GM18858 (cell line): ENCODE data around the gene MCF2L.
"Not testable (repeated sequence)": the region's sequence is repeated elsewhere in the genome, so short reads cannot be mapped to it uniquely, and the experiment has no call there.

ENCODE experiments used
- ATAC-seq: cut with Tn5 transposase; IDR thresholded peaks from one replicate; pipeline ENCODE4 v1.9.1; 2021; ENCODE audit not compliant: unreplicated experiment

Gene MCF2L, protein sequence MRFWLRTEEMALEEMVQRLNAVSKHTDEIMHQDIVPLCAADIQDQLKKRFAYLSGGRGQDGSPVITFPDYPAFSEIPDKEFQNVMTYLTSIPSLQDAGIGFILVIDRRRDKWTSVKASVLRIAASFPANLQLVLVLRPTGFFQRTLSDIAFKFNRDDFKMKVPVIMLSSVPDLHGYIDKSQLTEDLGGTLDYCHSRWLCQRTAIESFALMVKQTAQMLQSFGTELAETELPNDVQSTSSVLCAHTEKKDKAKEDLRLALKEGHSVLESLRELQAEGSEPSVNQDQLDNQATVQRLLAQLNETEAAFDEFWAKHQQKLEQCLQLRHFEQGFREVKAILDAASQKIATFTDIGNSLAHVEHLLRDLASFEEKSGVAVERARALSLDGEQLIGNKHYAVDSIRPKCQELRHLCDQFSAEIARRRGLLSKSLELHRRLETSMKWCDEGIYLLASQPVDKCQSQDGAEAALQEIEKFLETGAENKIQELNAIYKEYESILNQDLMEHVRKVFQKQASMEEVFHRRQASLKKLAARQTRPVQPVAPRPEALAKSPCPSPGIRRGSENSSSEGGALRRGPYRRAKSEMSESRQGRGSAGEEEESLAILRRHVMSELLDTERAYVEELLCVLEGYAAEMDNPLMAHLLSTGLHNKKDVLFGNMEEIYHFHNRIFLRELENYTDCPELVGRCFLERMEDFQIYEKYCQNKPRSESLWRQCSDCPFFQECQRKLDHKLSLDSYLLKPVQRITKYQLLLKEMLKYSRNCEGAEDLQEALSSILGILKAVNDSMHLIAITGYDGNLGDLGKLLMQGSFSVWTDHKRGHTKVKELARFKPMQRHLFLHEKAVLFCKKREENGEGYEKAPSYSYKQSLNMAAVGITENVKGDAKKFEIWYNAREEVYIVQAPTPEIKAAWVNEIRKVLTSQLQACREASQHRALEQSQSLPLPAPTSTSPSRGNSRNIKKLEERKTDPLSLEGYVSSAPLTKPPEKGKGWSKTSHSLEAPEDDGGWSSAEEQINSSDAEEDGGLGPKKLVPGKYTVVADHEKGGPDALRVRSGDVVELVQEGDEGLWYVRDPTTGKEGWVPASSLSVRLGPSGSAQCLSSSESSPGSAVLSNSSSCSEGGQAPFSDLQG

DNA sequence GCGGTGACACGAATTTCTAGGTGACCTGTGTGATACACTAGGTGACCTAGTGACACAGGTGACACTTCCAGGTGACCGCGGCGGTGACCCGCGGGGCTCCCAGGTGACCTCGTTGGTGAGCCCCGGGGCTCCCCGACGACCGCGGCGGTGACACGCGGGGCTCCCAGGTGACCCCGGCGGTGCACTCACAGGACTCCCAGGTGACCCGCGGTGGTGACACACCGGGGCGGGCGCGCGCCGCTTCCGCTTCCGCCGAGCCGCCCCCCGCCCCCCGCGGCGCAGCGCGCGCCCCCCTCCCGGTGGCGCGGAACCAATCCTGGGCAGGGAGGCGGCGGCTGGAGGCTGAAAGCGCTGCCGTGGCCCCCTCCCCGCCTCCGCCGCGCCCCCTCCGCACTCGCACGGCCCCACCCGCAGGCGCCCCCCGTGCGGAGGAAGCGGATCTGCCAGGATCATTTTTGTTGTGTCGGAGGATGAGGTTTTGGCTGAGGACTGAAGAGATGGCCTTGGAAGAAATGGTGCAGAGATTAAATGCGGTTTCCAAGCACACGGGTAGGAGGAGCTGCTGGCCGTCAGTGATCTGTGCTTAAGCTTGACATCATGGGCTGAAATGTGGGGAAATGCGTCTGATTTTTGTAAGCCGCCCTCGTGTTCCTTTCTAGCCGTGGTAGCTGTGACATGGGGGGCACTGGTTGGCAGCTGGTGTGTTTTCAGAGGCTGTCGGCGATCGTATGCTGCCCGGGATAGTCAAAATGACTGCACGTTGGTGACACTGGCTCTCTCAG is at the start of gene MCF2L:
MCF2L (plus strand) TSS at position 305 of the 782 bp plus-strand sequence; CDS start at position 471, 166 bp downstream.
- ATAC-seq = no peak

DNA sequence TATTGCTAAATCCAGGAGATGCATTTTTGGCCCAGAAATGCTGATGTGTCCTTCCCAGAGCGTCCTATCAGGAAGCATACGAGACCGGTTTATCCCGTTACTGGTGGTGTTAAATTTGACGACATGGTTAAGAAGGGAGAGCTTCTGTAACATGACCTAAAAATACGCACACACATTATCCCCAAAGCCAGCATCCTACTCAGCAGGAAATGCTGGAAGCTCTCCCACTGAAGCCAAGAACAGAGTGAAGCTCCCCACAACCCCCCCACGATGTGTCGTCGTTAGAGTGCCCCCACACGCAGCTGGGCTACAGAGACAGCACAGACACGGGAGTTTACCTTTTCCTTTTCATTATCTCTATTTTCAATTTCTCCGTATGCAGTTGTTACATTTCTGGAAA is 45.1 kb upstream of the MCF2L start:
- ATAC-seq = no peak

DNA sequence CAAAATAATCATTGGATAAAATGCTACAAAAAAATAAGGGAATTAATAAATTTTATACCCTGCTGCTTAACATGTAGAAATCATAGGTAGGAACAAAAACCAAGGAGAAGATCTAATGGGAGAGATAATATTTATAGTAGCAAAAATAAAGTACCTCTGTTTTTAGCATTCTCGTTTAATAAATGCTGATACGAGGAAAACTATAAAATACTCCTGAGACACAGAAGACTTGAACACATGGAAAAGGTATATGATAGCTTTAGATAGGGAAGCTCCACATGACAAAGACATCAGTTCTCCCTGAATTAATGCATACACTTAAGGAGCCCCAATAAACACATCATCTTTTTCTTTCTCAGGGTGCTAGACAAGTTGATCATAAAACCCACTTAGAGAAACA is 44.6 kb upstream of the MCF2L start:
- ATAC-seq = no peak

DNA sequence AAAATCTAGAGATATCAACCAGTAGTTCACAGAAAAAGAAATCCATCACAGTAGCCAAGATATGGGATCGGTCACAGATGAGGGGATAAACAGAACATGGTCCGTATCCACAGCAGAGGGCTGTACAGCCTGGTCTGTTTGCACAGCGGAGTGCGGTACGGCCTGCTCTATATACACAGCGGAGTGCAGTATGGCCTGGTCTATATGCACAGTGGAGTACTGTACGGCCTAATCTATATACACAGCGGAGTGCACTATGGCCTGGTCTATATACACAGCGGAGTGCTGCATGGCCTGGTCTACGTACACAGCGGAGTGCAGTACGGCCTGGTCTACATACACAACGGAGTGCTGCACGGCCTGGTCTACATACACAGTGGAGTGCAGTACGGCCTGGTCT is 43.0 kb upstream of the MCF2L start:
- no peak for ATAC-seq

DNA sequence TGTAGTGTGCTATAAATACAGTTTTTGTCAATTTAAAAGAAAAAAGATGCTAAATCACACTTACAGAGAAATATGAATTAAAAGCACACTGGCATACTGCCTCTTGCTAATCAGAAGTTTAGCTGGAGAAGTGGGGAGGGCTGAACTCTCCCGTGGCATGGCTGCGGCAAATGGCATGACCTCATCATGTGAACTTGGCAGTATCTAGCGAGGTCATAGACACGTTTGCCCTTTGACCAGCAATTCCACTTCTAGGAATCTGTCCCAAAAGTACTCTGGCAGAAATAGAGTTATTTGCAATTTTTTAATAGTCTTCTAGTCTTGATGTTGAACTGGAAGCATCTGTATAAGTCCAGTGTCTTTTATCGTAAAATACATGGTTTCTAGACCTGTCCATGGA is 42.0 kb upstream of the MCF2L start:
- no peak for ATAC-seq

DNA sequence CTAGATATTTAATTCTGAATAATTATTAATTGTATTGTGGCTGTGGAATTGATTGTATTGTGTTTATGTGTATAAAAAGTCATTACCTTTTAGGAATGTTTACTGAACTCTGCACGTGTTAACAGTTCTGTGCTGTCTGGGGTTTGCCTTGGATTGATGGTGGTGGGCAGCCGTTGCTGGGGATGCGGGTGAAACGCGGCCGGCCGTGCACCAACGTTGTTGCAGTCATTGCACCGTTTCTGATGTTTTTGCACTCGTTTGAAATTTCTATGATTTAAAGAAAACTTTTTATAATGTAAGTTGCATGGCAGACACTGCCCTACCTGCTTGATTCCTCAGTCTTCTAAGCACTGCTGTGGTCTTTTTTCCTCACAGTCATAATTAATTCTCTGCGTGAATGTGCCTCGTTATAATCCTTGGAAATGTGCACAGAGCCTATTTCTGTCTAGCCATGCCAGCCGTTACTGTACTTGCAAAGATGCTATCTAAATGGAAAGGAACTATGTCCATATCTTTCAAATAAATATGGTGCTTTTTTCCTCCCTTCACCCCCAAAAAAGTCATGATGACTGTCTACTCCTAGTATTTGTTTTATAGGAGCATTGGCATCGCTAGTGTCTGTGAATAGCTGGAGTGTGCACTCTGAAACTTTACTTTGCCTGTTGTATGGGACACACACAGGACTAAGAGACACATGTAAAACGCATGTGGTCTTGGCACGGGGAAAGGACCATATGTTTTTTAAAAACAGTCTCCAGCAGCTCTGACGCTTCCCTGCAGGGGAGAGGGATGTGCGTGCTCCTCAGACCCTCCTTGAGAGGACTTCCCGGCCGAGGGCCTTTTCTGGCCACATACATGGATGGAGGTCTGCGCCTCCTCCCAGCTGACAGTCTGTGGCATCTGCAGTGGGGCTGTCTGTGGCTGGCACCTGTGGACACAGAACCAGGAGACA is 40.7 kb upstream of the MCF2L start:
- no peak for ATAC-seq

DNA sequence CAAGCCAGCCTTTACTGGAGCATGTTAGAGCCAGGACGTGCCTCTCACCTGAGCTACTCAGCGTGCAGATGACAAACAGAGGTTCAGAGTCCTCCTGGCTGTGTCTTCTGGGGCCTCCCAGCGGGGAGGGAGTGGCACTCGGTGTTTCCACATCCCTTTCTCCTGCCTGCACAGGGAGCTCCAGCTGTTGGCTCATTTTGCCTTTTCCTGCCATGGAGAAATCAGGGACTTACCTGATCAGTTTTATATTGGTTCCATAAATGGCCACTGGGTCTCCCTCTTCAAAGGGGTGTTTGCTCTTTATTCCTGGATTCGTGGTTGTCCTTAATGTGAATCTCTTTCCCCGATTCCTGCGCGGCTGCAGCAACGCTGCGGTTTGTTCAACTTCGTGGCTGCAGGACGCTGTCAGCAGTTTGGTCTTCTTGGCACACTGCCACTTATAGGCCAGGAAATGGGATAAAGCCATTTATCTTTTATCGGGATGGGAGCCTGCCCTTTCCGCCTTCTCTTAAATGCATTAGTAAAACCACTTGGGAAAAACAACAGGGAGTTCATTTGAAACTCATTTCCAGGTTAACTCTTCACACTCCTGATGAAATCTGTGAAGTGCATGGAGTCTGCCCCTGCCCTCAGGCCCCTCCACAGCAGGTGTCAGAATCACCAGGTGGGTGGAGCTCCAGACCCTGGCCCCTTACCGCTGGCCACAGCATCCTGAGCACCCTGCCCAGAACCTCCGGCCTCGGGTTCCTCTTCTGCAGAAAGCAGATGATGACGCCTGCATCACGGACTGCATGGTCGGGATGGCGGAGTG is 39.8 kb upstream of the MCF2L start:
- no peak for ATAC-seq

DNA sequence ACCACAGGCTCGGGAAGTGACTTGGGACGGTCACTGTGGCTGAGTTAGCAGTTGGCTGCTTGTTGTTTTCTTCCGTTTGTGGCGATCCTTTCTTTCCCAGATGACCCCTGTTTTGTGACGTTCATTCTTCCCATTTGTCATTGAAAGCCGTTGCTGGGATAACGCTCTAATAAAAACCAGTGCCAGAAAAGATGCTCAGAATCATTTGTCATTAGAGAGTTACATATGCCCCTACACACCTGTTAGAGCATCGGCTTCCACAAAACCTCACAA is 39.3 kb upstream of the MCF2L start:
- no peak for ATAC-seq

DNA sequence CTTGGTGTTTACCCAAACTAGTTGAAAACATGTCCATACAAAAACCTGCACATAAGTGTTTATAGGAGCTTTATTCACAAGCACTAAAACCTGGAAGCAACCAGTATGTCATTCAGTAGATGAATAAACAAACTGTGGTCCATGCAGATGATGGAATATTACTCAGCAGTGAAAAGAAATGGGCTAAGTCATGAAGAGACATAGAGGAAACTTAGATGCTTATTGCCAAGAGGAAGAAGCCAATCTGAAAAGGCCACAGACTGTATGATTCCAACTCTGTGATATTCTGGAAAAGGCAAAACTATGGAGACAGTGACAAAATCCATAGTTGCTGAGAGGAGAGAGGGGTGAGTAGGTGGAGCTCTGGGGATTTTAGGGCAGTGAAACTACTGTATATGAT is 38.8 kb upstream of the MCF2L start:
- ATAC-seq = no peak

DNA sequence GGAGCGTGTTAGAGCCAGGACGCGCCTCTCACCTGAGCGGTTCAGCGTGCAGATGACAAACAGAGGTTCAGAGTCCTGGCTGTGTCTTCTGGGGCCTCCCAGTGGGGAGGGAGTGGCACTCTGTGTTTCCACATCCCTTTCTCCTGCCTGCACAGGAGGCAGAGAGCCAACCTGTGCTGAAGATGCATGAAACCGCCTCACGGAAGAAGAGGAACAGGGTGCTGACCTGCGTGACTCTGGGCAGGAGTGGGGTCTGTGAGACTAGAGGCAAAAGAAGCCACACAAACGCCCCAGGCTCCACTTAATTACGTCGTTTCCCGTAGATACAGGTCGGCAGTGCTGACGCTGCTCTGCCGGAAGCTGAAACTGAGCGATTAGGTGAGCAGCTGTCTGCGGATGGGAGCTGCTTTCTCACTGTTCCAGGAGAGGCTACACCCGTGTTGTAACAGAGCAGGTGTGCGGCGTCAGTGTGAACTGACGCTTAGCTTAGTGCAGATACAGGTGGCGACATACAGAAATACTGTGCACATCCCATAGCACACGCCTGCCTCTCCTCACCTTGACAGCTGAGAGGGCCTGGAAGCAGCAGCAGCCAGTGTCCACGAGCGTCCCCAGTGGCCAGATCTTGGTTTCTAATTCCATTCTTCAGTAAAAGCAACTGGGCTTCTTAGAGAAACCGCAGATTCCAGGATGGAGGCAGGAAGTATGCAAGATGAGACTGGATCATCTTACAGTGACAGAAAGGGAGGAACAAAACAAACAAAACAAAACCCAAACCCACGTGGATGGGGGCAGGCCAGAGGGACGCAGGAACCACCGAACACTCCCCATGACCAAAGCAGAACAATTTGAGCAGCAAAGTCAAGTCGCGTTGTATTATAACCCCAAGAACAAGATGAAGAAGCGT is 37.7 kb upstream of the MCF2L start:
- no peak for ATAC-seq

DNA sequence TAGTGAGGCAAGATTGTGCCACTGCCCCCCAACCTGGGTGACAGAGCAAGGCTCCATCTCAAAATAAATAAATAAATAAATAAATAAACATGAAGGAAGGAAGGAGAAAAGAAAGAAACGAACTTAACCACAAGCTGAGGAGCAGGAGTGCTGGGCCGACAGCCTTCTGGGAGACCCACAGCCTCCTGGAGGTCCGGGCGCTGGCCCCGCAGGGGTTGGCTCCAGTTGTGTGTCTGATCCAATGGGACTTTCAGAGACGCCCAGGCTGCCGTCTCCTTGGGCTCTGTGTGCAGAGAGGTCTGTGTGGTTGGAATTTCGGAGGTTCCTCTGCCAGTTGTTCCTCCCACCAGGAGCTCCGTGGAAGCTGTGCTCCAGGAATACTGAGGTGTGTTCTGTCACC is 36.0 kb upstream of the MCF2L start:
- no peak for ATAC-seq

DNA sequence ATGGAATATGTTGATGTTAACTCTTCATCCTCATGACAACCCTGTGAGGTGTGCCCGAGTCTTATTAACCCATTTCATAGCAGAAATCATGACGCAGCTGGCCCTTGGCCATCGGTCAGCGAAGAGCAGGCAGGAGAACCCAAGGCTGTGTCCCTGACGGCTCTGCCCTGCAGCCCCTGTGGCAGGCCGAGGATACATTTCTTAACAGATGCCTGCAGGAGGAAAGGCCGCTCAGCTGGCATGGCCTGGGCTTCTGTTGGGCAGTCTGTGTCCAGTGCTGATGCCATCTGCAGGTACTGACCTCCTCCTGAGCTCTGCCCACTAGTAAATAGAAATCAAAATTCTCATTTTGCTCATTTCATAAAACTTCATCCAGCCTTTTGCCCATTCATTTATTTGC is 35.4 kb upstream of the MCF2L start:
- no peak for ATAC-seq

DNA sequence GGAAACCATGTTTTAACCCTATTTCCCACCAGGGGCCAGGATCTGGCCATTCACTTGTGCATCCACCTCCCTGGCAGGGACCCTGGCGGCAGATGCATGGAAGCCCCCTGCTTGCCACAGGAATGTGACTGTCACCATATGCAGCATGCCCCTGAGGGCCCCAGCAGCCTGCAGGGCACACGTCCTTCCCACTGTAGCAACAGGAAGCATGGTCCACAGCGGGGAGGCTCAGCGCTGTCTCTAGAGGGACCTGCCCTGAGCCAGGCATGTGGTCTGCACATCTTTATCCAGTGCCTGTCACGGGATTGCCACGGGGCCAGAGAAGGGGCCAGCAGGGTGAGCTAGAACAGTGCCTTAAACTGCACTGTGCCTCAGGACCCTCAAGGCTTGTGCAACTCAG is 34.9 kb upstream of the MCF2L start:
- ATAC-seq = no peak

DNA sequence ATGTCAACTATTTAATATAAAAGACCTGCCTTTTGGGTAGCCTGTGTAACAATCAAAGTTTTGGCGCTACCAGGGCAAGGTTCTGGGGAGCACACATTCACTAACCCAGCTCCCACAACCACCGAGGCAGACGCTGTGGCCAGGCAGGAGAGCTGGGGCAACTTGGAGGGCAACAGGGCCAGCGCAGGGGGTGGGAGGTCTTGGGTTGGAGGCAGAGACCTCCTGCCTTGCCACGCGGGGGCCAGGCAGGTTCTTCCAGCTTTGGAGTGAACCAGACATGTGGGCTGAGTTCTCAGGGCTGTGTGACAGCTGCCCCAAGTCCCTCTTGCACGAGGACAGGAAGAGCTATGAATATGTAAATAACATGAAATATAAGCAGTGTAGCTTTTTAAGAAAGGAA is 30.3 kb upstream of the MCF2L start:
- no peak for ATAC-seq

DNA sequence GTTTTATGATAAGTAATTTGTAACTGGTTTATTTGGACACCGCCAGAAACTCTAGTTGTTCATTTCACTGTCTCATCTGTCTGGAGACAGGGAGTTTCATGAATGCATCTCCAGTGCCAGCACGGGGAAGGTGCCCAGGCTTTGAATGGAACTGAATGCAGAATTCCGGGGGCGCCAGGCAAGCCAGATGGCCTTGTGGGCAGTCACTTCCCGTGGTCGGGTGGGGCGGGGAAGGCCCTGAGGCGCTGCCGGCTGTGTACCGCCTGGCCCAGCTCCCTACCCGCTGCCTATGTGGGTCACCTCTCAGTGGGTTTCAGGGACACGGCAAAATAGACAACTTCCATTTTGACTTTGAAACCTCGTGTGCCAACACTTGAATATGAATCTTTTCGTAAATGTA is 28.8 kb upstream of the MCF2L start:
- ATAC-seq = no peak

DNA sequence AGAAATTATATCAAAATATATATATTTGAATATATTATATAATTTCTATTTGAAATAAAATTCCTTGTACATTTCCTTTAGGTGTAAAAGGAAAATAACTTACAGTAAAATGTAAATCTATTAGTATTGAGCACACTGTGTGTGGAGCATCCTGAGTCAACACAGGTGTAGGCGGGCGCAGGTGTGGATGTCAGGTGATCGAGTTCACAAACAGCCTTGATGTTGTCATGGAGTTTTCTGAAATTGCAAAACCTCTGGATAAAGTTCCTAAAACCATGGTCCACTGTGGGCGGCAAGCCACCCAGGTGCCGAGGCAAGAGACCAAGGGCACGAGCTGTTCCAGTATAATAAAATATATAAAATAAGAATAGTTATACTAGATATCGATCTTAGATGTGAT is 27.7 kb upstream of the MCF2L start:
- no peak for ATAC-seq

DNA sequence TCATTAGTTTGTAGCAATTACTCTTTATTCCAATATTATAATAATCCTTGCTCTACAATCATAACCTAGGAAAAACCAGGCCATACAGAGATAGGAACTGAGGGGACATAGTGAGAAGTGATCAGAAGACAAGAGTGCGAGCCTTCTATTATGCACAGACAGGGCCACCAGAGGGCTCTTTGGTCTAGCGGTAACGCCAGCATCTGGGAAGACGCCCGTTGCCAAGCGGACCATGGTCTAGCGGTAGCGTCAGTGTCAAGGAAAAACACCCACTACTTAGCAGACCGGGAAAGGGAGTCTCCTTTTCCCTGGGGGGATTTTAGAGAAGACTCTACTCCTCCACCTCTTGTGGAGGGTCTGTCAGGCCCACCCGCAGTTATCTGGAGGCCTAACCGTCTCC is 27.2 kb upstream of the MCF2L start:
- ATAC-seq = not testable (repeated sequence)

DNA sequence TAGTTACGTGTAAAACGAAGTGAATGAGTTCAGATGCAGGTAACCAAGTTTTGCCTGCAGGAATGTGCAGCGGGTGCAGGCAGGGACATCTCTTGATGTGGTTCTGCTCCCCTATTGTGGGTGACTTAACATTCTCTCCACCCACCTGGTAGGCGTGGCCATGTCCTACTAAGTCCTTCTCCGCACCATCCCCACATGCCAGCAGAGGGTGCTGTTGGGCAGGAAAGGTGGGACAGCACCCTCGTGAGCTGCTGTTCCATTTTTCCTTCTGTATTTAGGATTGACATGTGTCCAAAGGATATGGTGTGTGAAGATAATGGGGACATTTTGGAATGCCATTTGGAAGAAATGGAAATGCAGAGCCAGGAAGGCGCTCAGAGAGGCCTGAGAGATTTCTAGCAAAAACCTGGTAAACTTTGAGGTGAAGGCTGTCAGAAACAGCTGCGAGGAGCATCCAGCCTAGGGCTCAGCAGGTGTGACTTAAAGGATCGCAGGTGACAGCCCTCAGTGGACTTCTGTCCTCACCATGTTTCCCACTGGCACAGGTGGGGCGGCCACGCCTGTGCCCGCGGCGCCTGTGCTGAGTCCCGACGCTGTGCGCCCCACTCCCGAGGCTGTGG is 26.2 kb upstream of the MCF2L start:
- ATAC-seq = peak; percentile 97
